Measurements from ENCODE around the gene ATOH8.
A peak's percentile ranks its signal among the peaks of the same experiment; 100 is the strongest.

ATOH8 gene

GRCh38 chr2:85802354-85803103 is 48.7 kb downstream of the ATOH8 start:
- no peak for DNase-seq (ENCODE audit: low spot score)

GRCh38 chr2:85803704-85804425 is 50.1 kb downstream of the ATOH8 start:
- DNase-seq (ENCODE audit: low spot score) = no peak

DNA sequence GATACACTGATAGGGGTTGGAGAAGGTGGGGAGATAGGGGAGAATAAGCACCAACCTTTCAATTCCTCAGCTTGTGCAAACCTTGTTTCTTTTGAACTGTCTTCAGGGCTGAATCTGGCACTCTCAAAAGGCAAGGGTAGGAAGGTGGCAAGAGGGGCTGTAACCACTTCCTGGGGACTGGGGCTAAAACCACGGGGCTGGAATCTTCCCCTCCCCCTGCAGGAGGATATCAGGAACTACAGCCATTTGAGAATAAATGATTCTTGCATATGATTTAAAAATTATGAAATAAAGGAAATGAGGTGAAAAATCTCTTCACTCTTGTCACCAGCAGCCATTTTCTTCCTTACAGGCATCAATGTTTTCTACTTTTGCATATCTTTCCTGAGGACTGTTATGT is 50.8 kb downstream of the ATOH8 start:
- peak; percentile 34 for DNase-seq (ENCODE audit: low spot score)

DNA sequence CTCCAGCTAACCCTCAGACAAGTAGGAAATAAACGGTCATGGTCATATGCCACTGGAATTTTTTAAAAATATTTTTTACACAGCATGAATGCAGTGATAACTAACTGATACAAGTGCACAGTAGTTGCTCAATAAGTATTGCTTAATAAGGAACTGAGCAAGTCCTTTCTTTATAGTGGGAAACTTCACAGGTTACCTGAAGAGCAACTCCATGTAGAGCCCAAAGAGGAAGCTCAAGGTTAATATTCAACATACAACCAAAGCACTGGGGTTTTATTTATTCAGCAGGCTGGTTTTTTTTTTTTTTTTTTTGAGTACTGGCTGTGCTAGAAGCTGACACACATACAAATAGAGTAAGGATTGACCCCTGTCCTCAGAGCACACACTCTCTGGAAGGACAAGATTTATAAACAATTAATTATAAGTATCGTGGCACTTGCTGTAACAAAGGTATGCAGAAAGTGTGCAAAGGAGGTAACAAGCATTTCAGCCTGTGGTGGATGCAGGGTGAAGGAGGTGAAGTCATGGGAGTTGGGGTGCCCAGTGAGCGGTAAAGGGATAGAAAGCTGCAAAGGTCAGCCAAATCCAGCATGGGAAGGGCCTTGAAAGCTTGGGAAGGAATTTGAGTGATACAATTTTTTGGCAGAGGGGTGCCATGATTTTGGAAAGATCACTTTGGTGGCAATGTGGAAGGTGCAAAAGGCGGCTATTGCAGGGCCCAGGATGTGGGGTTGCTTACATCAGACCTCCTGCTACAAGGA is 52.7 kb downstream of the ATOH8 start:
- peak; percentile 81 for DNase-seq (ENCODE audit: low spot score)

DNA sequence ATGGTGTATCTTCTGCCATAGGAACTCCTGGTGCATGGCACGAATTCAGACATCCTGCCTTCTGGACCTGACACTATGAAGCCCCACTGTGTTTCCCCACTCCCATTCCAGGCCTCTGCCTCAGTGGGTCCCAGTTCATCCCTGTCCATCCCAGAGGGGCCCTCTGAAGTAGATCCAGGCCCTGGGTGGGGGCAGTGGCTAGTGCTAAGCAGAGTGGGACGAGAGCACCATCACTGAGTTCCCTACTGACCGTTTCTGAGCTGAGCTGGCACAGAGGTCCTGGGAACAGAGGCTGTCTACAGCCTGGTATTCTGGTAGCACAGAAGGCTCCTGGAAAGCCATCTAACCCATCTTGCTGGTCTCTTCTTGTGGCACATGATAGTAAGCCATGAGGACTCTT is 54.0 kb downstream of the ATOH8 start:
- no peak for DNase-seq (ENCODE audit: low spot score)

- DNase-seq (ENCODE audit: low spot score) = no peak
Measured at GRCh38 chr2:85810371-85811179, 56.8 kb downstream of the ATOH8 start.

DNA sequence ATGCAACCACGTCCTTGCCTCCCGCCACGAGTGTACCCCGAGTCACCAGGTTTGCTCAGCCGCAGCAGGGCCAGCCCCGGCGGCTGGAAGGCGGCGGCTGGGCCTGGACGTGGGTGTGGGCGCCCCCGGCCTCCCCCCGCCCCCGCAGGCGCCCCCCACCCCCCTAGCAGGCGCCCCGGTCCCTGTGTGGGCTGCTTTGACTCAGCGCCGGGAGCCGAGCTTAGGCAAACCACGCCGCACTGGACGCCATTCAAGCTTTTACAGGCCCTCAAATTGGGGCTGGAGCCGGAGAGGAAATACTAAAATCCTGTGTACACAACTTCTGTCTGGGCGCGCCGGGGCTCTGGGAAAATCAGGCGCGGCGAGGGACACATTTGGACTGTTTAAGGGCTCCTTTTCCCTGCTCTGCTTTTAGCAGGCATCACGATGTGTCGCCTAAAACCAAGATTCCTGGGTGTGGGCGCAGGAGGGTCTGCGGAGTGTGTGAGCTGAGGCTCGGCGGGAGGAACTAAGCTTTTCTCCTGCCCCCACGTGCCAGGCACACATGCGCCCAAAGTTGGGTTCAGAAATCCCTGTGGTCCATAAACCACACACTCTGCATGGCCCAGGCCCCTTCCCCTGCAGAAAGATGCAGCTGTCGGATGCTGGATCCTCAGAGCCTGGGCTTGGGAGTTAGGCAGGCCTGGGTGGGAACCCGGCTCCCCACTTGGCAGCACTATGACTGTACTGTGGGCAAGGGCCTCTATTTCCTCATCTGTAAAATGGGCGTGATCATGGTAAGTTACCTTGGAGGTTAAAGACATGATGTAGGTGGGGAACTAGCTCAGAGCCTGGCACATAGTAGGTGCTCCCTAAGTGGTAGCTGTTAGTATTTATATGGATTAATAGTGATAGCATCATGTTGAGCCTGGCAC is 57.6 kb downstream of the ATOH8 start:
- no peak for DNase-seq (ENCODE audit: low spot score)

- no peak for DNase-seq (ENCODE audit: low spot score)
Measured at GRCh38 chr2:85812094-85812735, 58.4 kb downstream of the ATOH8 start.

DNA sequence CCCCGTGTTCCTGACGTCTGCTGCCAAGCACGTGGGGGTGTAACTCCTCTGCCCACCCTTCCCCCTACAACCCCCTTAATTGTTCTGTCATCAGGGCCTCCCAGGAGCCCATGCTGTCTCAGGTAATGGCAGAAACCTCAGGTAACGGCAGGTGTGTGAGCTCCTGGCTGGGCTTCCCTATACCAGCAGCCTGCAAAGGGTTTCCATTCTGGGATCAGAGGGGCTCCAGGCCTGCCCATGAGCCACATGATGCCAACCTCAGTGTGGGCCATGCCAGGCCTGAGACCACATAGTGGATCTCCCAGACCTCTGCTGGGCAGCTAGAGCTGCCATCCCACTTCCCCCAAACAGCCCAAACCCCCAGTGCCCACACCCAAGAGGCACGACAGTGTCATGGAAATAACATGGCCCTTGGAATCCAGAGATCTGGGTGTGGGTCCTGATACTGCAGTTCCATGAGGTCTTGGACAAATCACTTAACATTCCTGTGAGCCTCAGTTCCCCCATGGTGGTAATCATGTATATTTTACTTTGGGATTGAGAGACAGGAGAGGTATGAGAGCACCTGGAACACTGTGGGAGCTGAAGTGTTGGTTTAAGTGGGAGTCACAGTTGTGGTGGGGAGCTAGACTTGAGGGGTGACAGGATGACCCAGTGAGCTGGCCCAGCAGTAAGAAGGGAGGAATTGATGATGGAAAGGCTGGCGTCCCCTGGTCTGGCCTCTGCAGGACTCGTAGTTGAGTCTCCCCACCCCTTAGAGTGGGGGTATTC is 59.6 kb downstream of the ATOH8 start:
- no peak for DNase-seq (ENCODE audit: low spot score)

- DNase-seq (ENCODE audit: low spot score) = peak; percentile 84
Measured at GRCh38 chr2:85813982-85814801, 60.4 kb downstream of the ATOH8 start.

GRCh38 chr2:85814802-85815550 is 61.2 kb downstream of the ATOH8 start:
- no peak for DNase-seq (ENCODE audit: low spot score)

DNA sequence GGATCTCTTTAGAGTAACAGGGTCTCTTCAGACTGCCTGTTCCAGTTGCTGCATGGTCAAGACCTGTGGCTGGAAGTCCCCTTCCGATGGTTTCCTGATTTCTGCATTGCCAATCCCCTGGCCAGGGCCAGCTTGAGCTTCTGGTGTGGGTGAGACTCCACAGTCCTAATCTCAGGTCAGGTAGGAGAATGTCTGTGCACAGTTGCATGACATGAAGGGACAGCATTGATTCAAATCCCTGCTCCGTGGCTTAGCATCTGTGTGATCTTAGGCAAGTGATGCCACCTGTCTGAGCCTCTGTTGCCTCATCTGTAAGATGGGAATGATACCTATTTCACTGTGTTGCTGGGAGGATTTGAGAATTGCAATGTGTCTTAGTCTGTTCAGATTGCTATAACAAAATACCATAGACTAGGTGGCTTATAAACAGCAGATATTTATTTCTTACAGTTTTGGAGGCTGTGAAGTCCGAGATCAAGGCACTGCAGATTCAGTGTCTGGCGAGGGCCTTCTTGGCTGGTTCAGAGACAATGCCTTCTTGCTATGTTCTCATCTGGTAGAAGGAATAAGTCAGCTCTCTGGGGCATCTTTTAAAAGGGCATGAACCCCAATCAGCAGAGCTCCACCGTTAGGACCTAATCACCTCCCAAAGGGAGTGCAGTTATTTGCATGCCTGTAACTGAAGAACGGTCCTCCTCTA is 66.2 kb downstream of the ATOH8 start:
- DNase-seq (ENCODE audit: low spot score) = no peak

DNA sequence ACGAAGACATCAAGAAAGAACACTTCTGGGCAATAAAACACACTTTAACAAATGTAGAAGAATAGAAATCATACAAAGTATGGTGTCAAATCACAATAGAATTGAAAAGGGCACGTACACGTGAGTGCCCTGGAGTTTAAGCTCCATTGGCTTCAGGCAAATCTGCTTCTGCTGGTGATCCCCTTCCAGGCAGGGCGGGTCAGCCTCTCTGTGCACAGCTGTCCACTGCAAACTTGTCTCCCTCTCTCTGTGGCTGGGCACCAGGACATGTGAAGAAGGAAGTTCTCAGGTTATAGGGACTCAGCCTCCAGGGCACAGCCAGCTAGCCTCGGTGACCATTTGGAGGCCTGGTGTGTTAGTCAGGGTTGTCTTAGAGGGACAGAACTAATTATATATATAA is 69.0 kb downstream of the ATOH8 start:
- DNase-seq (ENCODE audit: low spot score) = no peak

- no peak for DNase-seq (ENCODE audit: low spot score)
Measured at GRCh38 chr2:85823951-85824350, 70.2 kb downstream of the ATOH8 start.

DNA sequence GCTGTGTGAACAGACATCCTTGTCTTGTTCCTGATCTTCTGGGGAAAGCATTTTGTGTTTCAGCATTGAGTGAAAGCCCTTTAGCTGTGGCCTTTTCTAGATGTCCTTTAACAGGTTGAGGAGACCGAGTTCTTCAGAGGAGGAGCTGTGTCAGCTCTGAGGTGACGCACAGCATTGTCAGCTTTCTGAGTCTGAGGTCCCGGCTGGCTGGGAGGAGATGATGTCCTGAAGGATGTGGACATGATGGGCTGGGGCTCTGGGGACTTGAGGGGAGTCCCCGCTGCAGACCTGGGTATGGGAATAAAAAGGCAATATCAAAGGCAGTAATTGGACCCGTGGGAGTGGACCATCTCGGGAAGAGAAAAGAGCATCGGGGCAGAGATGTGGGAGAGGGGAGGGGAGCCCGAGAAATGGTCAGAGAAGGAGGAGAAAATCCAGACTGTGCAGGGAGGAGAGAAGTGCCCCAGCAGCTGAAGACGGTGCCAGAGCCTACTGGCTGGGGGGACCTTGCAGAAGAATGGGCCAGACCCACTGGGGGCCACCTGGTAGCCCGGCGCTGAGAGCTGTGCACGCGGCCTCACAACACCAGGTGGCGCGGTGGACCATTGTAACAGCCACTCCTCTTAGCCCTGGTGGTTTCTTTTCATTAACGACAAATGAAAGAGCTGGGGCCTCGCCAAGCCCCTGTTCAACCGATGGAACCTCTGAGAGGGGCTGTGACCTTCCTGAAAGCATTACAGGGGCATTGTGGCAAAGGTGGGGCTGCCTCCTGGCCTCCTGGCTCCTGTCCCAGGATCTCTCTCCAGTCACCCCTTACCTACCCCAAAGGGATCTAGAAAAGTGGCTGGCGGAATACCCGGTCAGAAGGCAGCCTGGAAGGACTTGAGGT is 73.4 kb downstream of the ATOH8 start:
- peak; percentile 60 for DNase-seq (ENCODE audit: low spot score)

DNA sequence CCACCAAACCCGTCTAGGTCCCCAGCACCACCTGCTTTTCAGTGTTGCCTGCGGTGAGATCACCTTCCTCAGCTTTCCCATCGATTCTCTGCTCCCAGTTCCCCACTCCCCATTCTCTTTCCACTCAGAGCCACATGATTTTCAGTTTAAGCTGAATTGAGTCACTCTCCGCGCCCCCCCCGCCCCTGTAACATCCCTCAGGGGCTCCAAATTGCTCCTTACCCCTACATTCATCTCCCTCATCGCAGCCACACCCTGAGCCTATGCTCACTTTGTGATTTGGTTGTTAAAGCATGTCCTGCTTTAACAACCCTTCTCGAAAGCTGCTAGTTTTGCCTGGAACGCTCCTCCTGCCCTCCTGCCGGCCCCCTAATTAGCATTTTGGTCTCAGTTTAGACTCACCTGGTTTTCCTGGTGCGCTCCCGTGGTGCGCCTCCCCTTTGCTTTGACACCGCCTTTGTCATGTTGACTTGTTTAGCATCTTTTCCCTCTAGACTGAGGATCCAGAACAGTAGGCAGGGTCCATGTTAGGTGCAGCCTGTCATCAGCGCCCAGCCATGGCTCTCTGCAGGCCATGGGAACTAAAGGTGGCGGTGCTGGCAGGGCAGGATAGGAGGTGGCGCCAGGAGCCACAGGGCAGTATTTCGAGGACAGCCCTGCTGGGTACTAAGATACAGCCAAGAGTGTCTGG is 74.2 kb downstream of the ATOH8 start:
- DNase-seq (ENCODE audit: low spot score) = no peak

Measured in kidney tubule cell (primary cell).